C4-2B (cell line): ENCODE data around the gene STK17B.

Source experiments
- ZFX ChIP-seq: fragments of 450-650 bp; IDR thresholded peaks from 2 replicates; pipeline ENCODE4 v1.6.1; 2017
- TF ChIP-seq, protein P1 (sequence below): fragments of 450-650 bp; conservative IDR thresholded peaks from 2 replicates; pipeline ENCODE4 v1.5.1; 2017; ENCODE audit warnings: mild to moderate bottlenecking

DNA sequence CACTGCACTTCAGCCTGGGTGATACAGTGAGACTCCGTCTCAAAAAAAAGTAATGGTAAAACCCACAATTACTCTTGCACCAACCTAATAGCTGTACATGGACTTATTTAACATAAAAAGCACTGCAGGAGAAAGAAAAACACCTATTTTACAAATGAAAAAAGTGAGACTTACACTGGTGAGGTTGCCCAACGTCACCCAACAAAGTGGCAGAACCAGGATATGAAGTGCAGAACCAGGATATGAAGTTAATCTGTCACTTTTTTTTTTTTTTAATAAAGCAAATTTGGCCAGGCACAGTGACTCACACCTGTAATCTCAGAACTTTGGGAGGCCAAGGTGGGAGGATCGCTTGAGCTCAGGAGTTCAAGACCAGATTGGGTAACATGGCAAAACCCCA lies 13.5 kb upstream of the STK17B start:
- TF ChIP-seq, protein P1, sequence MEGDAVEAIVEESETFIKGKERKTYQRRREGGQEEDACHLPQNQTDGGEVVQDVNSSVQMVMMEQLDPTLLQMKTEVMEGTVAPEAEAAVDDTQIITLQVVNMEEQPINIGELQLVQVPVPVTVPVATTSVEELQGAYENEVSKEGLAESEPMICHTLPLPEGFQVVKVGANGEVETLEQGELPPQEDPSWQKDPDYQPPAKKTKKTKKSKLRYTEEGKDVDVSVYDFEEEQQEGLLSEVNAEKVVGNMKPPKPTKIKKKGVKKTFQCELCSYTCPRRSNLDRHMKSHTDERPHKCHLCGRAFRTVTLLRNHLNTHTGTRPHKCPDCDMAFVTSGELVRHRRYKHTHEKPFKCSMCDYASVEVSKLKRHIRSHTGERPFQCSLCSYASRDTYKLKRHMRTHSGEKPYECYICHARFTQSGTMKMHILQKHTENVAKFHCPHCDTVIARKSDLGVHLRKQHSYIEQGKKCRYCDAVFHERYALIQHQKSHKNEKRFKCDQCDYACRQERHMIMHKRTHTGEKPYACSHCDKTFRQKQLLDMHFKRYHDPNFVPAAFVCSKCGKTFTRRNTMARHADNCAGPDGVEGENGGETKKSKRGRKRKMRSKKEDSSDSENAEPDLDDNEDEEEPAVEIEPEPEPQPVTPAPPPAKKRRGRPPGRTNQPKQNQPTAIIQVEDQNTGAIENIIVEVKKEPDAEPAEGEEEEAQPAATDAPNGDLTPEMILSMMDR: no peak
- TF ChIP-seq ZFX: no peak
